GM12874 (cell line): Measurements from ENCODE around the gene TDP1.

Experiments used
- TF ChIP-seq, protein P1 (sequence below): IDR thresholded peaks from 2 replicates; pipeline ENCODE4 v1.5.1; 2011; ENCODE audit warnings: low read depth, mild to moderate bottlenecking, control low read depth, low read length, moderate library complexity; ENCODE audit not compliant: insufficient read depth

TDP1 gene

DNA sequence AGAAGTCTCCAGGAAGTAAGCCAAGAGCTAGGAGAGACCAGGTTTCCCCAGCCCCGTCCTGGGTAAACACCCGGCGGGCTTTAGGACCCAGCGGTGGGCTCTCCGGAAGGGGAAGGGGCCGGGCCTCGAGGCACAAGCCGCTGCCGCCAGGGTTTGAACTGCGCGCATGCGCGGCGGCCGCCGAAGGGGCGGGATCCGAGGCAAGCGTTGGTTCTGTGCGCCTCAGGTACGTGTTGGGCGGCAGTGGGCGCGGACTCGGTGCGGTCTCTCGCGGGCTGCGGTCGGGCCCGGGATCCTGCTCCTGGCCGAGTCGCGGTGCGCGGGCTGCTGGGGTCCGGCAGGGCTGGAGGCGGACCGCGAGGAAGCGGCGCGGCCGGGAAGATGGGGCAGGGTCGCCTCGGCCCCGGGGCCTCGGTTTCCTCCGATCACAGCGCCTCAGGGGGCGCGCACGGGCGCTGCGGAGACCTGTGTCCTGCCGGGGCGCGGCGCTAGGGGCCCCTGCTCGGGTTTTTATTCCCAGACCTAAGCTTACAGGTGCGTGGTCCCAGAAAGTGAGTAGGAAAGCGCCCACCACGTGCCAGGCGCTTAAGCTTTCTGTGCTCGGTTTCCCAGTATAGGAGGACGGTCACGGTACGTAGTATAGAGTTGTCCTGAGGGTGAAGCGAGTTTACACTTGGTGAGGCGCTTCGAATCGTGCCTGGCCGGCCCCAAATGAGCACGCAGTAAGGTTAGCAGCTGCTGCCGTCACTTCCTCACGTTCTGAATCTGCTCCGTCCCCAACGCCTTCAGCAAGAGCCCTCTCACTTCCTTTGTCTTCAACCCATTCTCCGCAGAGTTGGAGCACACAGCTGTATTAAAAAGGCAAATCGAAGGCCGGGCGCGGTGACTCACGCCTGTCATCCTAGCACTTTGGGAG lies at the start of gene TDP1:
Gene TDP1 (plus strand): TSS at position 183 of the 916 bp plus-strand sequence. CDS start 7,188 bp downstream, outside the sequence.
- TF ChIP-seq, protein P1, sequence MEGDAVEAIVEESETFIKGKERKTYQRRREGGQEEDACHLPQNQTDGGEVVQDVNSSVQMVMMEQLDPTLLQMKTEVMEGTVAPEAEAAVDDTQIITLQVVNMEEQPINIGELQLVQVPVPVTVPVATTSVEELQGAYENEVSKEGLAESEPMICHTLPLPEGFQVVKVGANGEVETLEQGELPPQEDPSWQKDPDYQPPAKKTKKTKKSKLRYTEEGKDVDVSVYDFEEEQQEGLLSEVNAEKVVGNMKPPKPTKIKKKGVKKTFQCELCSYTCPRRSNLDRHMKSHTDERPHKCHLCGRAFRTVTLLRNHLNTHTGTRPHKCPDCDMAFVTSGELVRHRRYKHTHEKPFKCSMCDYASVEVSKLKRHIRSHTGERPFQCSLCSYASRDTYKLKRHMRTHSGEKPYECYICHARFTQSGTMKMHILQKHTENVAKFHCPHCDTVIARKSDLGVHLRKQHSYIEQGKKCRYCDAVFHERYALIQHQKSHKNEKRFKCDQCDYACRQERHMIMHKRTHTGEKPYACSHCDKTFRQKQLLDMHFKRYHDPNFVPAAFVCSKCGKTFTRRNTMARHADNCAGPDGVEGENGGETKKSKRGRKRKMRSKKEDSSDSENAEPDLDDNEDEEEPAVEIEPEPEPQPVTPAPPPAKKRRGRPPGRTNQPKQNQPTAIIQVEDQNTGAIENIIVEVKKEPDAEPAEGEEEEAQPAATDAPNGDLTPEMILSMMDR, result peak; percentile 40

DNA sequence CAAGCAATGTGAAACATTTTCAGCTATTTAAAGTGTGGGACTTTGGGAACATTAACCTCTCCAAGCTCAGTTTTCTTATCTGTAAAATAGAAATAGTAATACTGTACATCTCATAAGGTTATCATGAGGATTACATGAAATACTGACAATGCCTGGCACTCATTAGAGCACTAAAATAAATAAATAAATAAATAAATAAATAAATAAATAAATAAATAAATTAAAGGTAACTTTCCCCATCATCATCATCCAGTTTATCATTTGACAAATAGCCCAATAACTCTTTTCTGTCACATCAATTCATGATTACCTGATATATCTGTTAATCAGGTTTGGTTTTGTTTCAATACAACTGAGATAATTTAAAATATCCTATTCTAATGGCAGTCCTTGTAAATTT lies 49.7 kb upstream of the TDP1 start:
- TF ChIP-seq, protein P1, result no peak

DNA sequence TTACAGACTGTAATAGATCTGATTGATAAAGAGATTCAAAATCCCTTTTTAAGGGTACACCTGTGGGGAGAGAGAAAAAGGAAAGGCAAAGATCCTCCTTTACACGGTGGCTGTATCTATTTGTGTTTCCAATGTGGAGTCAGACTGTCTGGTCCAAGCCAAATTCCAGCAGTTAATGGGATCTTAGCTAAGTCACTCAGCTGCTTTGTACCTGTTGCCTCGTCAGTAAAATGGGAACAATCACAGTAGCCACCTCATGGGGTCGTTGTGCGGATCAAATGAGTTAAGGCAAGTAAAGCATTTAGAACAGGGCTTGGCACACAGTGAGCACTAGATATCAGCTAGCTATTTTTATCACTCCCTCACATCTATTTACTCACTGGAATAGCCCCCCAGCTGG lies 48.1 kb upstream of the TDP1 start:
- TF ChIP-seq, protein P1, result no peak

DNA sequence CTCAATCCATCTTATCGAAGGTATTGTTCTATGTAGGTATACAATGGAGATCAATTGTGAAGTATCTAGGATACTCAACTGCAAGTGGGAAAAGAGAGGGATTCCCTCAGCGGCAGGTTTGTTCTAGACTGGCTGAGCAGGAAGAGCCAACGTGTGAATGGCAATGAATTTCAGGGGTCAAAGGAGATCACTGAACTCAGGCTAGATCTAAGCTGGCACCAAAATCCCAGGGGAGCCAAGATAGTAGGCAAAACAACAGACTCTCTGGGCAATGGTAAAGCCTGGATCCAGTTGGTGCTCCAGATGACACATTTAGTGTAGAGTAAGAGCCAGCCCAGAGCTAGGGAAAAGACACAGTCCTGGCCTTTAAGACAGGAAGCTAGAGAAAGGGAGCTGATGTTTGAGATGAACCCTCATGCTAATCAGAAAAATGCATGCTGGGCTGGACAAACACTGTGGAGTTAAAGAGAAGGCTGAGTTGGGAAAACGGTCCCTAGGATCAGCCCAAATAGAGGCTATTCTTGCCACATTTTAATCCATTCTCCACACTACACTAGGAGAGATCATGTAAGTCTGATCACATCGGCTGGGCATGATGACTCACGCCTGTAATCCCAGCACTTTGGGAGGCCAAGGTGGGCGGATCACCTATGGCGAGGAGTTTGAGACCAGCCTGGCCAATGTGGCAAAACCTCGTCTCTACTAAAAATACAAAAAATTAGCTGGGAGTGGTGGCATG lies 46.8 kb upstream of the TDP1 start:
- TF ChIP-seq, protein P1, result no peak

DNA sequence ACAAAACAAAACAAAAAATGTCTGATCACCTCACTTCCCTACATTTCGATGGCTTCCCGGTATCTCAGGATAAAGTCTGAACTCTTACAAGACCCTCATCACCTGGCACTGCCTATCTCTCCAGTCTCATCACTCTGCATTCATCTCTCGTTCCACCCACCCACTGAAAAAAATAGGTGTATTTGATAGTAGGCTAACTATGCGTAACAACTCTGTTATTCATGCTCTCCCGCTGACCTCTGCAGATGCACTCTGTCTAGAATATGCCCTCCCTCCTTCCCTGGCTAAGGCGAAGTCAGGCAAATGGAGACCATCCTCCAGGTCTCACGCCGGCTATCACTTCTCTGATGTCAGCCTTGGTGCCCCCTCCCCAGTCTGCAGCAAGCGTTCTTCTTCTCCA lies 46.1 kb upstream of the TDP1 start:
- TF ChIP-seq, protein P1, result no peak

DNA sequence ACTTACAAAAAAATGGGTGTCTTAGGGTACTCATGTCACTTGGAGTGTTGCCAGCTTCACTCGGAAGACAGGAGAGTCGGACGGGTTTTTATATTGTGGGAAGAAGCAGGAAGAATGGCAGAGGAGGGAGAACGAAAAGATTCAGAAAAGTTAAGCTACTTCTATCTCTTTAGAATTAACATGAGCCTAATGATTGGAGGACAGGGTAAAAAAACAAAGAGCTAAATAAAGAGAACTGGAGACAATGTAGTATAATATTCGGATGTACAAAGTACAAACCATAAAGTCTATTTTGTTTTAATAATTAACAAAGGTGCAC lies 45.1 kb upstream of the TDP1 start:
- TF ChIP-seq, protein P1, result no peak

DNA sequence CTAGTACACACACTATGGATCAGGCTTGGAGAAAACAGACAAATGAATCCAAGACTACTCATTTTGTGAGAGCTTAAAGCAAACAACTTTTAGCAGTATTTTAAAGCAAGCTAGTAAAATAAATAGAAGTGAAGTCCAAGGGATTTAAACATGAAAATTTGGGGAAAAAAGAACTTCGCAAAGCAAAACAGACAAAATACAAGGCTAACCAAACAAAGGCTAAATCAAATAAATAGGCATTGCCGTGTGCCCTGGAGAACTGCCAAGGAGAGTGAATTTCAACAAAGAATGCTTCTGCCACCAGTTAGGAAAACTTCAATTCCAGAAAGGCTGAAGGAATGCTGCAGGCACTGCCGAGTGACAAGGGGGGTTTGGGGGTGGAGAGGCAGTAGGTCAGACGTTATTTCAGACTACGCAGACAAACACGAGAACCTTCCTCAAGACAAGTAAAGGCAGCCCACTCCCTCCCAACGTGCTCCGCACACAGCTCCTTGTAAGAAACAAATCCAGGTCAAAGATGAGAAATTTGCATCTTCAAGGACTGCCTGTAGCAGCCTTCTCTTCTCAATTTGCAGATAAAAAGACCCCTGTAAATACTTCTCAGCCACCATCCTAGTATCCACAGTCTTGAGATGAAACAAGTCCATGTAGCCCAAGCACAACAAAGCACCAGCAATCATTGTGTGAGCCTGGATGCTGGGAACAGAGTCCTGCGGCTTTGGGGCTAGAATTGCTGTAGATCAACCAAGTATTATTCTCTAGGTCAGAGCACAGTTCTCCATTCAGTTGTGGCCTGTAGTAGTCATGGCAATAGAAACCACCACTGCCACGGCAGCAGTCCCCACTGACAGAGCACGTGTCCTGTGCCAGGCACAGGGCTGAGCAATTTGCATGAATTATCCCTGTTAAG lies 44.5 kb upstream of the TDP1 start:
- TF ChIP-seq, protein P1, result no peak
